Stomach (tissue), 4 donors: ENCODE results near the gene IL13.

Source experiments
- CTCF ChIP-seq, 7 experiments: fragments of 450-650 bp in 4 of 7; fragments of 200-600 bp in 3 of 7; sonication (generic) in 3 of 7; IDR thresholded peaks; one replicate each; pipeline ENCODE4 v1.5.1; 2016 to 2019; ENCODE audit warnings: antibody characterized with exemption in 7 of 7, control low read depth in 2 of 7, mild to moderate bottlenecking in 1 of 7
- POLR2A ChIP-seq, 4 donors: fragments of 450-650 bp; IDR thresholded peaks; one replicate each; pipeline ENCODE4 v1.6.1; 2016; ENCODE audit warnings: antibody characterized with exemption in 4 of 4, control low read depth in 2 of 4, mild to moderate bottlenecking in 1 of 4, moderate library complexity in 1 of 4

GRCh38 chr5:132679166-132679565 lies 21.2 kb downstream of the IL13 start:
- TF ChIP-seq CTCF (IDR thresholded peaks at IDR 0.05) (no peak), POLR2A (IDR thresholded peaks at IDR 0.05) (no peak)
